MCF 10A (cell line): ENCODE results near the gene SLC9A8. TPM values are rescaled to one million over a fixed set of nuclear protein-coding genes. Genes with fewer than 3 reads are reported as not detected.

Source experiments
- BruUV-seq: library from RNA; stranded (reverse); fragments of 400-500 nt; replicated peaks from 2 replicates; lab custom pipeline; 2021; lab: Mats Ljungman, UMichigan
- CTCF ChIA-PET: fragments of 300-600 bp; sonication (Branson Sonifier 250); formaldehyde crosslinking; extraction: SDS; loops from one replicate; lab custom pipeline; 2021; ENCODE audit warnings: antibody characterized with exemption, inconsistent platforms; lab: Yijun Ruan, JAX
- POLR2A ChIA-PET: fragments of 300-600, 350-650 bp; sonication (Branson Sonifier 250); formaldehyde crosslinking; extraction: SDS; loops from one replicate; lab custom pipeline; 2020; ENCODE audit warnings: antibody characterized with exemption, inconsistent platforms; lab: Yijun Ruan, JAX
- DNase-seq: peaks from one replicate; pipeline ENCODE4 v3.0.0-alpha.2; 2018; ENCODE audit not compliant: unreplicated experiment
- H3K27ac Mint-ChIP-seq: one replicate; pipeline ENCODE4 v1.8.0; 2022; ENCODE audit warnings: mild to moderate bottlenecking, low read depth, mixed read lengths; ENCODE audit not compliant: unreplicated experiment
- H3K27me3 Mint-ChIP-seq: one replicate; pipeline ENCODE4 v1.8.0; 2022; ENCODE audit warnings: mixed read lengths; ENCODE audit not compliant: insufficient read depth, unreplicated experiment
- H3K36me3 Mint-ChIP-seq: one replicate; pipeline ENCODE4 v1.8.0; 2022; ENCODE audit warnings: mild to moderate bottlenecking, moderate library complexity, mixed read lengths; ENCODE audit not compliant: insufficient read depth, unreplicated experiment
- H3K4me1 Mint-ChIP-seq: one replicate; pipeline ENCODE4 v1.8.0; 2022; ENCODE audit warnings: mixed read lengths; ENCODE audit not compliant: insufficient read depth, unreplicated experiment
- H3K4me3 Mint-ChIP-seq: one replicate; pipeline ENCODE4 v1.8.0; 2022; ENCODE audit warnings: mild to moderate bottlenecking, moderate library complexity, mixed read lengths; ENCODE audit not compliant: unreplicated experiment
- H3K9me3 Mint-ChIP-seq: one replicate; pipeline ENCODE4 v1.8.0; 2022; ENCODE audit warnings: mixed read lengths; ENCODE audit not compliant: unreplicated experiment
- CTCF ChIP-seq: fragments of 200-600 bp; IDR thresholded peaks from one replicate; pipeline ENCODE4 v1.8.0; 2022; ENCODE audit warnings: antibody characterized with exemption, mild to moderate bottlenecking; ENCODE audit not compliant: unreplicated experiment
- intact Hi-C: fragments of 100-400 bp; cut with micrococcal nuclease; formaldehyde crosslinking; loops from 2 replicates; pipeline ENCODE4 v1.14.1; 2022
- total RNA-seq: library from RNA; stranded (reverse); gene quantifications from 2 replicates; pipeline ENCODE4 v1.2.3, GENCODE V29; 2022

SLC9A8 gene
- total RNA-seq, 1 experiment from 2014 or later = 14.6 TPM

GRCh38 chr20:49850463-49851230, 38.0 kb downstream of the SLC9A8 start:
- Mint-ChIP-seq H3K4me1 (peaks cover 14% of the 10 kb centered on the region), H3K36me3 (peaks cover 34% of the 10 kb centered on the region), H3K27me3 (no peaks in the 10 kb centered on the region), H3K9me3 (no peaks in the 10 kb centered on the region), H3K27ac (peak overlapping the region; percentile 46), H3K4me3 (no peak overlapping the region)
- DNase-seq = no peak
- BruUV-seq = no TSS peak
- CTCF ChIA-PET = interaction anchor here (0.7 to 19.0 kb wide), 8 partner anchors 9 to 466 kb away, joined by 3 to 354 read pairs (median 4); no protein-coding TSS in a partner anchor
- POLR2A ChIA-PET = interaction anchor here (0.6 to 1.6 kb wide), 4 partner anchors 7 to 306 kb away, joined by 3 to 4 read pairs (median 3); no protein-coding TSS in a partner anchor
- intact Hi-C loops = no loop called here
- no peak for TF ChIP-seq CTCF

GRCh38 chr20:49851231-49851705, 38.6 kb downstream of the SLC9A8 start:
- Mint-ChIP-seq H3K9me3 (no peaks in the 10 kb centered on the region), H3K4me1 (peaks cover 14% of the 10 kb centered on the region), H3K27ac (peak overlapping the region; percentile 46), H3K4me3 (no peak overlapping the region), H3K36me3 (peaks cover 38% of the 10 kb centered on the region), H3K27me3 (no peaks in the 10 kb centered on the region)
- DNase-seq = no peak
- ChIA-PET CTCF (interaction anchor here (1.1 to 19.0 kb wide), 2 partner anchors 123 to 241 kb away, joined by 3 to 354 read pairs; no protein-coding TSS in a partner anchor), POLR2A (no interaction called here)
- TF ChIP-seq CTCF = no peak
- no TSS peak for BruUV-seq
- intact Hi-C loops = no loop called here

- no peaks in the 10 kb centered on the region for H3K9me3 Mint-ChIP-seq
- H3K27me3 Mint-ChIP-seq = no peaks in the 10 kb centered on the region
- ChIA-PET CTCF (interaction anchor here (0.6 to 19.0 kb wide), 2 partner anchors 241 to 257 kb away, joined by 3 to 354 read pairs; no protein-coding TSS in a partner anchor), POLR2A (no interaction called here)
- TF ChIP-seq CTCF = no peak
- peaks cover 14% of the 10 kb centered on the region for H3K4me1 Mint-ChIP-seq
- no peak for DNase-seq
- intact Hi-C loops = no loop called here
- BruUV-seq = no TSS peak
- H3K36me3 Mint-ChIP-seq = peaks cover 45% of the 10 kb centered on the region
- H3K4me3 Mint-ChIP-seq = no peak overlapping the region
- H3K27ac Mint-ChIP-seq = no peak overlapping the region
Measured at GRCh38 chr20:49851991-49852390, 39.4 kb downstream of the SLC9A8 start.

- DNase-seq = no peak
- no peak overlapping the region for H3K4me3 Mint-ChIP-seq
- H3K27me3 Mint-ChIP-seq = no peaks in the 10 kb centered on the region
- BruUV-seq = no TSS peak
- H3K9me3 Mint-ChIP-seq = no peaks in the 10 kb centered on the region
- ChIA-PET CTCF (interaction anchor here (0.6 to 1.3 kb wide), 3 partner anchors 16 to 257 kb away, joined by 3 to 5 read pairs (median 3); no protein-coding TSS in a partner anchor), POLR2A (no interaction called here)
- TF ChIP-seq CTCF = no peak
- peaks cover 14% of the 10 kb centered on the region for H3K4me1 Mint-ChIP-seq
- no peak overlapping the region for H3K27ac Mint-ChIP-seq
- H3K36me3 Mint-ChIP-seq = peaks cover 49% of the 10 kb centered on the region
- intact Hi-C loops = no loop called here
Measured at GRCh38 chr20:49852522-49853080, 40.0 kb downstream of the SLC9A8 start.
